Chondrocyte (in vitro differentiated cells): ENCODE measurements around the gene ACAP3. TPM values are rescaled to one million over a fixed set of nuclear protein-coding genes. Genes with fewer than 3 reads are reported as not detected.
A peak's percentile ranks its signal among the peaks of the same experiment; 100 is the strongest.

Source experiments
- DNase-seq: peaks from one replicate; pipeline ENCODE4 v3.0.0; 2021; ENCODE audit warnings: mixed read lengths, low spot score
- H3K27ac Mint-ChIP-seq: one replicate; pipeline ENCODE4 v1.8.0; 2021; ENCODE audit warnings: mild to moderate bottlenecking, moderate library complexity, mixed read lengths; ENCODE audit not compliant: unreplicated experiment
- H3K27me3 Mint-ChIP-seq: 2 replicates; pipeline ENCODE4 v1.8.0; 2021; ENCODE audit warnings: low read depth, mixed read lengths
- H3K36me3 Mint-ChIP-seq: 2 replicates; pipeline ENCODE4 v1.8.0; 2021; ENCODE audit warnings: low read depth, mixed read lengths
- H3K4me1 Mint-ChIP-seq: 2 replicates; pipeline ENCODE4 v1.8.0; 2021; ENCODE audit warnings: low read depth, mild to moderate bottlenecking, mixed read lengths
- H3K4me3 Mint-ChIP-seq: one replicate; pipeline ENCODE4 v1.8.0; 2021; ENCODE audit warnings: mild to moderate bottlenecking, moderate library complexity, mixed read lengths; ENCODE audit not compliant: unreplicated experiment
- H3K9me3 Mint-ChIP-seq: 2 replicates; pipeline ENCODE4 v1.8.0; 2021; ENCODE audit warnings: low read depth, mixed read lengths
- CTCF ChIP-seq: fragments of 200-600 bp; sonication (generic); IDR thresholded peaks from 2 replicates; pipeline ENCODE4 v1.5.0; 2021; ENCODE audit warnings: antibody characterized with exemption, mild to moderate bottlenecking, moderate library complexity
- total RNA-seq: library from RNA; stranded (reverse); gene quantifications from 3 replicates; pipeline ENCODE4 v1.2.1, GENCODE V29; 2021

ACAP3 gene
- total RNA-seq, 1 donor from 2014 or later, result 51.9 TPM

- no peak for TF ChIP-seq CTCF
- H3K27me3 Mint-ChIP-seq, result no peaks in the 10 kb centered on the region
- H3K4me3 Mint-ChIP-seq, result no peak overlapping the region
- H3K27ac Mint-ChIP-seq, result no peak overlapping the region
- H3K4me1 Mint-ChIP-seq, result peaks cover 24% of the 10 kb centered on the region
- no peaks in the 10 kb centered on the region for H3K36me3 Mint-ChIP-seq
- no peak for DNase-seq
- H3K9me3 Mint-ChIP-seq, result no peaks in the 10 kb centered on the region
Observed at GRCh38 chr1:1346501-1346890, 38.8 kb upstream of the ACAP3 start.

GRCh38 chr1:1345860-1346500 is 38.2 kb upstream of the ACAP3 start:
- no peak for TF ChIP-seq CTCF
- DNase-seq, result no peak
- H3K9me3 Mint-ChIP-seq, result no peaks in the 10 kb centered on the region
- no peak overlapping the region for H3K4me3 Mint-ChIP-seq
- H3K4me1 Mint-ChIP-seq, result peaks cover 24% of the 10 kb centered on the region
- no peaks in the 10 kb centered on the region for H3K36me3 Mint-ChIP-seq
- H3K27ac Mint-ChIP-seq, result no peak overlapping the region
- no peaks in the 10 kb centered on the region for H3K27me3 Mint-ChIP-seq

GRCh38 chr1:1345384-1345783 is 37.7 kb upstream of the ACAP3 start:
- no peak overlapping the region for H3K27ac Mint-ChIP-seq
- H3K4me1 Mint-ChIP-seq, result peaks cover 24% of the 10 kb centered on the region
- H3K4me3 Mint-ChIP-seq, result no peak overlapping the region
- H3K9me3 Mint-ChIP-seq, result no peaks in the 10 kb centered on the region
- DNase-seq, result no peak
- no peaks in the 10 kb centered on the region for H3K27me3 Mint-ChIP-seq
- peaks cover 3% of the 10 kb centered on the region for H3K36me3 Mint-ChIP-seq
- TF ChIP-seq CTCF, result no peak

- H3K27ac Mint-ChIP-seq, result peak overlapping the region; percentile 45
- no peaks in the 10 kb centered on the region for H3K9me3 Mint-ChIP-seq
- peaks cover 24% of the 10 kb centered on the region for H3K4me1 Mint-ChIP-seq
- no peak overlapping the region for H3K4me3 Mint-ChIP-seq
- H3K27me3 Mint-ChIP-seq, result no peaks in the 10 kb centered on the region
- no peak for DNase-seq
- TF ChIP-seq CTCF, result peak; percentile 76
- H3K36me3 Mint-ChIP-seq, result peaks cover 3% of the 10 kb centered on the region
Observed at GRCh38 chr1:1344655-1345361, 37.1 kb upstream of the ACAP3 start.

GRCh38 chr1:1343811-1344421 is 36.2 kb upstream of the ACAP3 start:
- H3K27me3 Mint-ChIP-seq, result no peaks in the 10 kb centered on the region
- H3K27ac Mint-ChIP-seq, result no peak overlapping the region
- H3K9me3 Mint-ChIP-seq, result no peaks in the 10 kb centered on the region
- peaks cover 3% of the 10 kb centered on the region for H3K36me3 Mint-ChIP-seq
- TF ChIP-seq CTCF, result no peak
- H3K4me1 Mint-ChIP-seq, result peaks cover 24% of the 10 kb centered on the region
- DNase-seq, result no peak
- no peak overlapping the region for H3K4me3 Mint-ChIP-seq
